H1 (cell line): Measurements from ENCODE around the gene TEX51. TPM values are rescaled to one million over a fixed set of nuclear protein-coding genes. Genes with fewer than 3 reads are reported as not detected.

Source experiments
- CTCF ChIA-PET: fragments of 300-600 bp; sonication (Branson Sonifier 250); formaldehyde crosslinking; loops from one replicate; lab custom pipeline; 2021; ENCODE audit not compliant: partially characterized antibody; lab: Charles Lee
- POLR2A ChIA-PET: fragments of 300-600 bp; sonication (Branson Sonifier 250); formaldehyde crosslinking; loops from one replicate; lab custom pipeline; 2021; ENCODE audit warnings: inconsistent platforms; ENCODE audit not compliant: partially characterized antibody; lab: Charles Lee
- DNase-seq, 2 experiments: peaks; one replicate each; pipeline versions ENCODE4 v3.0.0 to v3.0.0-alpha.2; 2010 to 2022; ENCODE audit warnings: low spot score in 2 of 2, low read depth in 1 of 2, mixed read lengths in 1 of 2
- FAIRE-seq: peaks from 2 replicates; lab custom pipeline; 2011; peaks lifted over from hg19 to GRCh38; lab: Jason Lieb, UNC
- H2AFZ ChIP-seq: 2 replicates; pipeline ENCODE4 v1.8.1; 2012; ENCODE audit warnings: low read length, inconsistent platforms
- H2AK5ac ChIP-seq: 2 replicates; pipeline ENCODE4 v1.6.1; 2013; ENCODE audit warnings: low read depth, low read length
- H2BK120ac ChIP-seq: replicated peaks from 2 replicates; pipeline ENCODE3; 2013; ENCODE audit warnings: low read depth, low read length, inconsistent platforms
- H2BK12ac ChIP-seq: 2 replicates; pipeline ENCODE4 v1.6.1; 2013; ENCODE audit warnings: low read depth, low read length
- H2BK15ac ChIP-seq: 2 replicates; pipeline ENCODE4 v1.6.1; 2013; ENCODE audit warnings: low read length
- H2BK20ac ChIP-seq: 2 replicates; pipeline ENCODE4 v1.6.1; 2013; ENCODE audit warnings: low read length
- H2BK5ac ChIP-seq: 2 replicates; pipeline ENCODE4 v1.6.1; 2013; ENCODE audit warnings: low read depth, low read length
- H3K14ac ChIP-seq: 2 replicates; pipeline ENCODE4 v1.6.1; 2013; ENCODE audit warnings: inconsistent platforms; ENCODE audit not compliant: insufficient read length
- H3K18ac ChIP-seq: 2 replicates; pipeline ENCODE4 v1.6.1; 2013; ENCODE audit warnings: low read length; ENCODE audit errors: extremely low read depth
- H3K23ac ChIP-seq: 2 replicates; pipeline ENCODE4 v1.6.1; 2013; ENCODE audit warnings: inconsistent platforms; ENCODE audit not compliant: insufficient read length
- H3K23me2 ChIP-seq: 2 replicates; pipeline ENCODE4 v1.6.1; 2013; ENCODE audit warnings: low read depth, low read length
- H3K27ac ChIP-seq: 2 replicates; pipeline ENCODE4 v1.6.1; 2011; ENCODE audit warnings: low read depth, low read length, inconsistent platforms
- H3K27me3 ChIP-seq, 4 experiments: replicated peaks in 1 of 4; 1 replicate in 1 of 4; 2 replicates in 3 of 4; pipeline versions ENCODE4 v1.6.1 to v1.8.1; 2011 to 2013; ENCODE audit warnings: low read length in 3 of 4, mild to moderate bottlenecking in 3 of 4, inconsistent platforms in 2 of 4, mixed read lengths in 2 of 4, moderate library complexity in 1 of 4; ENCODE audit not compliant: control insufficient read depth in 3 of 4, insufficient read depth in 3 of 4; ENCODE audit errors: extremely low read depth in 1 of 4
- H3K36me3 ChIP-seq, 4 experiments: 2 replicates each; pipeline versions ENCODE4 v1.6.1 to v1.8.1; 2011 to 2013; ENCODE audit warnings: mild to moderate bottlenecking in 4 of 4, low read length in 3 of 4, moderate library complexity in 2 of 4, control low read depth in 1 of 4, inconsistent platforms in 1 of 4; ENCODE audit not compliant: insufficient read depth in 4 of 4, control insufficient read depth in 2 of 4
- H3K4ac ChIP-seq: replicated peaks from 2 replicates; pipeline ENCODE3; 2013; ENCODE audit warnings: low read length, low read depth, mixed read lengths, inconsistent platforms; ENCODE audit not compliant: insufficient read length
- H3K4me1 ChIP-seq, 4 experiments: replicated peaks in 1 of 4; 1 replicate in 1 of 4; 2 replicates in 3 of 4; pipeline versions ENCODE4 v1.6.1 to v1.8.1; 2011 to 2013; ENCODE audit warnings: low read length in 3 of 4, inconsistent platforms in 2 of 4, mixed read lengths in 1 of 4; ENCODE audit not compliant: insufficient read depth in 4 of 4, control insufficient read depth in 3 of 4
- H3K4me2 ChIP-seq, 2 experiments: 2 replicates each; pipeline versions ENCODE4 v1.6.1 to v1.8.1; 2011 to 2013; ENCODE audit warnings: low read depth in 2 of 2, low read length in 2 of 2, control low read depth in 1 of 2, inconsistent platforms in 1 of 2, mild to moderate bottlenecking in 1 of 2; ENCODE audit not compliant: insufficient read depth in 1 of 2
- H3K4me3 ChIP-seq, 4 experiments: fragments of 200-600, 300-600 bp in 1 of 4; sonication (generic), shearing (Covaris generic), sonication (Bioruptor Twin) in 1 of 4; 2 replicates each; pipeline versions ENCODE4 v1.5.1 to v1.8.1; 2011 to 2016; ENCODE audit warnings: low read length in 4 of 4, low read depth in 3 of 4, control low read depth in 2 of 4, inconsistent platforms in 2 of 4, mild to moderate bottlenecking in 2 of 4, mixed read lengths in 1 of 4, moderate library complexity in 1 of 4; ENCODE audit not compliant: insufficient read depth in 2 of 4; ENCODE audit errors: extremely low read depth in 1 of 4
- H3K56ac ChIP-seq: replicated peaks from 2 replicates; pipeline ENCODE3; 2013; ENCODE audit warnings: low read depth, mild to moderate bottlenecking, mixed read lengths, low read length, inconsistent platforms; ENCODE audit not compliant: insufficient read length
- H3K79me1 ChIP-seq: 2 replicates; pipeline ENCODE4 v1.6.1; 2013; ENCODE audit warnings: low read depth, low read length, control low read depth
- H3K79me2 ChIP-seq, 2 experiments: 2 replicates each; pipeline versions ENCODE4 v1.6.1 to v1.8.1; 2012 to 2013; ENCODE audit warnings: low read length in 2 of 2, mild to moderate bottlenecking in 2 of 2, inconsistent platforms in 1 of 2; ENCODE audit not compliant: insufficient read depth in 2 of 2, control insufficient read depth in 1 of 2
- H3K9ac ChIP-seq, 4 experiments: replicated peaks in 1 of 4; 1 replicate in 1 of 4; 2 replicates in 3 of 4; pipeline versions ENCODE4 v1.6.1 to v1.8.1; 2011 to 2013; ENCODE audit warnings: low read depth in 3 of 4, low read length in 3 of 4, control low read depth in 2 of 4, mild to moderate bottlenecking in 2 of 4, moderate library complexity in 2 of 4, inconsistent platforms in 1 of 4; ENCODE audit errors: extremely low read depth in 1 of 4
- H3K9me3 ChIP-seq, 2 experiments: 2 replicates each; pipeline versions ENCODE4 v1.6.1 to v1.8.1; 2012 to 2013; ENCODE audit warnings: mild to moderate bottlenecking in 2 of 2, moderate library complexity in 2 of 2, control low read depth in 1 of 2, inconsistent platforms in 1 of 2, low read depth in 1 of 2, low read length in 1 of 2, mixed read lengths in 1 of 2; ENCODE audit not compliant: insufficient read depth in 2 of 2
- H4K20me1 ChIP-seq, 2 experiments: replicated peaks in 1 of 2; 2 replicates each; pipeline versions ENCODE3 to v1.8.1; 2011 to 2013; ENCODE audit warnings: inconsistent platforms in 2 of 2, low read length in 2 of 2, mild to moderate bottlenecking in 1 of 2; ENCODE audit not compliant: insufficient read depth in 2 of 2, control insufficient read depth in 1 of 2
- H4K5ac ChIP-seq: 2 replicates; pipeline ENCODE4 v1.6.1; 2013; ENCODE audit warnings: low read length, low read depth, mixed read lengths, inconsistent platforms; ENCODE audit not compliant: insufficient read length
- H4K8ac ChIP-seq: 2 replicates; pipeline ENCODE4 v1.8.0; 2013; ENCODE audit warnings: mild to moderate bottlenecking, moderate library complexity, low read length, inconsistent platforms; ENCODE audit not compliant: insufficient read depth; ENCODE audit errors: extremely low read depth
- H4K91ac ChIP-seq: replicated peaks from 2 replicates; pipeline ENCODE3; 2013; ENCODE audit warnings: low read length, mixed read lengths, inconsistent platforms; ENCODE audit not compliant: insufficient read length
- ATF3 ChIP-seq: IDR thresholded peaks from 2 replicates; pipeline ENCODE4 v1.6.1; 2011; ENCODE audit warnings: low read depth, mild to moderate bottlenecking, low read length; ENCODE audit not compliant: insufficient read depth
- BACH1 ChIP-seq: IDR thresholded peaks from 2 replicates; pipeline ENCODE4 v1.6.1; 2012; ENCODE audit warnings: low read length, improper control_type of control experiment
- GTF2F1 ChIP-seq: IDR thresholded peaks from 2 replicates; pipeline ENCODE4 v1.6.1; 2012; ENCODE audit warnings: low read depth, low read length, improper control_type of control experiment, borderline replicate concordance
- RNF2 ChIP-seq: fragments of 200-900, 300-1000 bp; sonication (generic); IDR thresholded peaks from 2 replicates; pipeline ENCODE4 v1.7.1; 2016; ENCODE audit warnings: borderline replicate concordance, low read depth, mild to moderate bottlenecking, antibody characterized with exemption, low read length; ENCODE audit not compliant: poor library complexity, severe bottlenecking; ENCODE audit errors: missing control alignments
- WGBS, 2 experiments: shearing (Covaris generic) in 1 of 2; methylation state at CpG; one replicate each; pipeline versions ENCODE4 v1.1.6 to v1.1.7; 2013 to 2015; ENCODE audit warnings: low lambda C conversion rate in 2 of 2, mixed read lengths in 2 of 2, inconsistent platforms in 1 of 2, low coverage in 1 of 2, missing lambda C conversion rate in 1 of 2; ENCODE audit not compliant: insufficient replicate concordance in 2 of 2, insufficient coverage in 1 of 2, insufficient read length in 1 of 2; ENCODE audit errors: extremely low coverage in 1 of 2, missing lambda C conversion rate in 1 of 2; 5-methylcytosine and 5-hydroxymethylcytosine counted together
- polyA plus RNA-seq, 7 experiments: library from polyadenylated mRNA; depleted of rRNA in 3 of 7; stranded (reverse) in 5 of 7; unstranded in 2 of 7; fragments of >200 nt in 5 of 7; fragments of 200-250 nt in 2 of 7; gene quantifications; 1 replicate in 5 of 7; 2 replicates in 1 of 7; 4 replicates in 1 of 7; pipeline versions ENCODE4 v1.2.1 to v1.2.3, GENCODE V29; 2011 to 2013; ENCODE audit warnings: missing spikeins in 2 of 7, mixed read lengths in 2 of 7
- total RNA-seq: library from RNA; stranded (reverse); fragmentation: NEBNext Ultra II Directional; extraction: Animal tissue kit (Norgen Biotek cat#: 25700); gene quantifications from 2 replicates; pipeline ENCODE4 v1.2.1, GENCODE V29; 2021

Gene TEX51
- total and polyA plus RNA-seq, 2 of the 8 experiments (the other 6 are each of a cell fraction or from before 2014, with no cell fraction given), result not detected

- no peaks in the 10 kb centered on the region for H3K79me2 ChIP-seq
- no peak overlapping the region for H2BK5ac ChIP-seq
- CTCF ChIA-PET, result interaction anchor here (1.1 kb wide), 1 partner anchor 28 kb away, joined by 5 read pairs; no protein-coding TSS in a partner anchor
- H2BK15ac ChIP-seq, result no peak overlapping the region
- H3K18ac ChIP-seq, result no peak overlapping the region
- no peak overlapping the region for H2AK5ac ChIP-seq
- no peak for DNase-seq
- no peaks in the 10 kb centered on the region; a peak in 1 of 7 replicates for H3K4me1 ChIP-seq
- H3K79me1 ChIP-seq, result no peaks in the 10 kb centered on the region
- no peak overlapping the region for H2BK12ac ChIP-seq
- H3K27ac ChIP-seq, result no peak overlapping the region
- TF ChIP-seq RNF2, result no peak
- TF ChIP-seq ATF3, result no peak
- no peak for TF ChIP-seq BACH1
- no peak for TF ChIP-seq GTF2F1
- no peak overlapping the region for H3K14ac ChIP-seq
- H3K27me3 ChIP-seq, result no peaks in the 10 kb centered on the region
- H3K4me2 ChIP-seq, result no peak overlapping the region
- POLR2A ChIA-PET, result no interaction called here
- H3K4ac ChIP-seq, result no peak overlapping the region
- H3K9ac ChIP-seq, result no peak overlapping the region
- H3K23me2 ChIP-seq, result no peaks in the 10 kb centered on the region; the same call in 1 of the 2 replicates
- no peak overlapping the region for H2BK20ac ChIP-seq
- no peak overlapping the region for H3K56ac ChIP-seq
- no peaks in the 10 kb centered on the region for H3K36me3 ChIP-seq
- no peak overlapping the region for H4K8ac ChIP-seq
- WGBS, 2 experiments, result 87% methylated on average over 3 of the region's 3 CpGs; no CpG with 5 or more reads in 1 of the 2 experiments
- H3K9me3 ChIP-seq, result no peaks in the 10 kb centered on the region
- no peak overlapping the region for H4K91ac ChIP-seq
- no peak overlapping the region for H2AFZ ChIP-seq
- H3K23ac ChIP-seq, result no peak overlapping the region
- no peak for FAIRE-seq
- H2BK120ac ChIP-seq, result no peak overlapping the region
- H3K4me3 ChIP-seq, result no peak overlapping the region
- no peak overlapping the region for H4K5ac ChIP-seq
- H4K20me1 ChIP-seq, result no peaks in the 10 kb centered on the region
Observed at GRCh38 chr2:126858436-126858835, 40.3 kb upstream of the TEX51 start.
